Smooth muscle cell (in vitro differentiated cells): ENCODE measurements around the gene NOTCH3. TPM values are rescaled to one million over a fixed set of nuclear protein-coding genes. Genes with fewer than 3 reads are reported as not detected.

Experiments
- DNase-seq: peaks from one replicate; lab custom pipeline; 2025; ENCODE audit not compliant: unreplicated experiment; lab: John Stamatoyannopoulos, UW
- H2AFZ ChIP-seq: fragments of 200-600 bp; sonication (generic); 2 replicates; pipeline ENCODE4 v1.6.0; 2016; ENCODE audit warnings: antibody characterized with exemption, low read depth, mild to moderate bottlenecking
- H3F3A ChIP-seq: fragments of 200-600 bp; sonication (generic); 2 replicates; pipeline ENCODE4 v1.6.0; 2017; ENCODE audit warnings: antibody characterized with exemption, low read depth
- H3K27ac ChIP-seq: fragments of 200-600 bp; sonication (generic); 2 replicates; pipeline ENCODE4 v1.5.1; 2016; ENCODE audit warnings: low read depth, mild to moderate bottlenecking
- H3K27me3 ChIP-seq: fragments of 200-600 bp; sonication (generic); 2 replicates; pipeline ENCODE4 v1.6.1; 2016; ENCODE audit warnings: low read depth, mild to moderate bottlenecking
- H3K36me3 ChIP-seq: fragments of 200-600 bp; sonication (generic); 2 replicates; pipeline ENCODE4 v1.5.1; 2016; ENCODE audit warnings: low read depth
- H3K4me1 ChIP-seq: fragments of 200-600 bp; sonication (generic); 2 replicates; pipeline ENCODE4 v1.5.1; 2016; ENCODE audit warnings: low read depth
- H3K4me2 ChIP-seq: fragments of 200-600 bp; sonication (generic); 2 replicates; pipeline ENCODE4 v1.6.0; 2016; ENCODE audit warnings: mild to moderate bottlenecking
- H3K4me3 ChIP-seq: fragments of 200-600 bp; sonication (generic); 2 replicates; pipeline ENCODE4 v1.5.1; 2016; ENCODE audit warnings: mild to moderate bottlenecking
- H3K79me2 ChIP-seq: fragments of 200-600 bp; sonication (generic); 2 replicates; pipeline ENCODE4 v1.6.0; 2016; ENCODE audit warnings: low read depth, mild to moderate bottlenecking
- H3K9ac ChIP-seq: fragments of 200-600 bp; sonication (generic); 2 replicates; pipeline ENCODE4 v1.6.0; 2016; ENCODE audit warnings: low read depth
- H3K9me3 ChIP-seq: fragments of 200-600 bp; sonication (generic); replicated peaks from 2 replicates; pipeline ENCODE4 v1.5.1; 2016; ENCODE audit warnings: low read depth
- H4K20me1 ChIP-seq: fragments of 200-600 bp; sonication (generic); 2 replicates; pipeline ENCODE4 v1.6.0; 2016; ENCODE audit warnings: low read depth
- CTCF ChIP-seq: fragments of 200-600 bp; sonication (generic); IDR thresholded peaks from 2 replicates; pipeline ENCODE4 v1.5.1; 2017; ENCODE audit warnings: borderline replicate concordance, mild to moderate bottlenecking, antibody characterized with exemption; ENCODE audit not compliant: insufficient read depth, poor library complexity, severe bottlenecking
- WGBS: methylation state at CpG from one replicate; pipeline ENCODE4 v1.1.7; 2016; ENCODE audit warnings: low lambda C conversion rate; 5-methylcytosine and 5-hydroxymethylcytosine counted together
- polyA plus RNA-seq: library from polyadenylated mRNA; unstranded; fragments of >200 nt; fragmentation: Nextera tagmentation; extraction: Ambion mirVana; gene quantifications from 2 replicates; pipeline ENCODE4 v1.2.1, GENCODE V29; 2016
- total RNA-seq: library from RNA; depleted of rRNA; stranded (reverse); fragments of >200 nt; gene quantifications from 2 replicates; pipeline ENCODE4 v1.2.3, GENCODE V29; 2014

Gene NOTCH3
- total and polyA plus RNA-seq, 2 experiments from 2014 or later, result 72.0 to 92.5 TPM

- no peak for TF ChIP-seq CTCF
- Histone ChIP-seq H3K36me3 (no peaks in the 10 kb centered on the region), H4K20me1 (no peaks in the 10 kb centered on the region), H3F3A (no peaks in the 10 kb centered on the region), H3K9me3 (no peaks in the 10 kb centered on the region), H2AFZ (peak overlapping the region; percentile 39), H3K27me3 (no peaks in the 10 kb centered on the region), H3K79me2 (peaks cover 19% of the 10 kb centered on the region), H3K27ac (peak overlapping the region; percentile 76), H3K9ac (peak overlapping the region; percentile 80), H3K4me2 (peak overlapping the region; percentile 88), H3K4me1 (peaks cover 7% of the 10 kb centered on the region), H3K4me3 (peak overlapping the region; percentile 62)
- peak; percentile 56 for DNase-seq
- WGBS, result 6% methylated on average over 33 of the region's 33 CpGs
Measured at GRCh38 chr19:15124572-15125231, 76.1 kb downstream of the NOTCH3 start.

- no peaks in the 10 kb centered on the region for H3K9me3 ChIP-seq
- peaks cover 19% of the 10 kb centered on the region for H3K79me2 ChIP-seq
- no peaks in the 10 kb centered on the region for H3K36me3 ChIP-seq
- no peak for DNase-seq
- no peaks in the 10 kb centered on the region for H3K27me3 ChIP-seq
- H3K4me1 ChIP-seq, result peaks cover 7% of the 10 kb centered on the region
- H3F3A ChIP-seq, result no peaks in the 10 kb centered on the region
- peak overlapping the region; percentile 21 for H3K27ac ChIP-seq
- H3K9ac ChIP-seq, result no peak overlapping the region
- peak overlapping the region; percentile 62 for H3K4me3 ChIP-seq
- H2AFZ ChIP-seq, result no peak overlapping the region
- H4K20me1 ChIP-seq, result no peaks in the 10 kb centered on the region
- TF ChIP-seq CTCF, result no peak
- 86% methylated on average over 5 of the region's 5 CpGs for WGBS
- peak overlapping the region; percentile 88 for H3K4me2 ChIP-seq
Measured at GRCh38 chr19:15123900-15124299, 76.9 kb downstream of the NOTCH3 start.

GRCh38 chr19:15123031-15123890, 77.5 kb downstream of the NOTCH3 start:
- H3K9ac ChIP-seq, result no peak overlapping the region
- H3K4me2 ChIP-seq, result peak overlapping the region; percentile 88
- H3K27me3 ChIP-seq, result no peaks in the 10 kb centered on the region
- DNase-seq, result no peak
- no peaks in the 10 kb centered on the region for H3K9me3 ChIP-seq
- H3F3A ChIP-seq, result no peaks in the 10 kb centered on the region
- H3K27ac ChIP-seq, result no peak overlapping the region
- H3K4me1 ChIP-seq, result peaks cover 7% of the 10 kb centered on the region
- 97% methylated on average over 21 of the region's 22 CpGs for WGBS
- no peaks in the 10 kb centered on the region for H3K36me3 ChIP-seq
- no peak overlapping the region for H3K4me3 ChIP-seq
- no peaks in the 10 kb centered on the region for H4K20me1 ChIP-seq
- no peak overlapping the region for H2AFZ ChIP-seq
- H3K79me2 ChIP-seq, result peaks cover 19% of the 10 kb centered on the region
- TF ChIP-seq CTCF, result no peak
